HL-60 (cell line): Measurements from ENCODE around the gene CHTF8.

Experiments used
- DNase-seq, 2 experiments: peaks; one replicate each; pipeline ENCODE4 v3.0.0-alpha.2; 2010 to 2020; ENCODE audit warnings: low read depth in 1 of 2, low spot score in 1 of 2
- H3K27ac ChIP-seq: fragments of 250-450 bp; sonication (Bioruptor Pico); replicated peaks from 2 replicates; pipeline ENCODE4 v1.5.1; 2020; ENCODE audit warnings: mild to moderate bottlenecking, moderate library complexity
- H3K27me3 ChIP-seq: fragments of 250-450 bp; sonication (Bioruptor Pico); 2 replicates; pipeline ENCODE4 v1.5.1; 2021; ENCODE audit warnings: mild to moderate bottlenecking, moderate library complexity; ENCODE audit not compliant: insufficient read depth, poor library complexity, severe bottlenecking
- H3K4me3 ChIP-seq: replicated peaks from 2 replicates; pipeline ENCODE4 v1.5.1; 2011; ENCODE audit warnings: mild to moderate bottlenecking, control low read depth, low read length; ENCODE audit not compliant: insufficient read depth
- CTCF ChIP-seq: IDR thresholded peaks from one replicate; pipeline ENCODE4 v1.5.1; 2011; ENCODE audit warnings: low read length, control low read depth, inconsistent platforms; ENCODE audit not compliant: insufficient read depth
- GABPA ChIP-seq: IDR thresholded peaks from 2 replicates; pipeline ENCODE4 v1.6.1; 2012; ENCODE audit warnings: low read depth
- POLR2AphosphoS5 ChIP-seq: IDR thresholded peaks from 2 replicates; pipeline ENCODE4 v1.6.1; 2012; ENCODE audit warnings: low read depth
- REST ChIP-seq: IDR thresholded peaks from 2 replicates; pipeline ENCODE4 v1.6.1; 2012; ENCODE audit warnings: low read depth; ENCODE audit not compliant: insufficient replicate concordance
- SPI1 ChIP-seq: IDR thresholded peaks from 2 replicates; pipeline ENCODE4 v1.6.1; 2012; ENCODE audit warnings: low read depth, mild to moderate bottlenecking, borderline replicate concordance

Gene CHTF8

GRCh38 chr16:69084289-69084688 is 48.1 kb downstream of the CHTF8 start:
- DNase-seq = no peak
- H3K4me3 ChIP-seq = no peak overlapping the region
- TF ChIP-seq SPI1 = no peak
- no peaks in the 10 kb centered on the region for H3K27me3 ChIP-seq
- no peak overlapping the region for H3K27ac ChIP-seq

- Histone ChIP-seq H3K4me3 (no peak overlapping the region), H3K27ac (no peak overlapping the region), H3K27me3 (no peaks in the 10 kb centered on the region)
- TF ChIP-seq REST (no peak), SPI1 (no peak), GABPA (no peak), POLR2AphosphoS5 (no peak), CTCF (no peak)
- DNase-seq = no peak
These were observed 49.0 kb downstream of the CHTF8 start for GRCh38 chr16:69083306-69083941.

GRCh38 chr16:69079697-69080096 is 52.7 kb downstream of the CHTF8 start:
- no peak overlapping the region for H3K27ac ChIP-seq
- no peak overlapping the region for H3K4me3 ChIP-seq
- TF ChIP-seq GABPA = no peak
- TF ChIP-seq REST = no peak
- no peak for TF ChIP-seq POLR2AphosphoS5
- no peak for DNase-seq
- H3K27me3 ChIP-seq = no peaks in the 10 kb centered on the region

GRCh38 chr16:69078073-69078472 is 54.3 kb downstream of the CHTF8 start:
- Histone ChIP-seq H3K4me3 (no peak overlapping the region), H3K27ac (no peak overlapping the region), H3K27me3 (no peaks in the 10 kb centered on the region)
- TF ChIP-seq REST (no peak), POLR2AphosphoS5 (no peak), SPI1 (no peak), CTCF (no peak), GABPA (no peak)
- no peak for DNase-seq
